ENCODE results near the gene MFGE8. TPM values are rescaled to one million over a fixed set of nuclear protein-coding genes. Genes with fewer than 3 reads are reported as not detected.

MFGE8 gene
- total and polyA plus RNA-seq, 4 donors = 78.6 to 135 (median 96.1) TPM

GRCh38 chr15:88900309-88900981 lies 12.7 kb downstream of the MFGE8 start:
- H3K27ac ChIP-seq (ENCODE audit: low read depth in 1 of 2, low read length in 1 of 2) = peak overlapping the region in 1 of 2 donors; percentile 72

GRCh38 chr15:88899251-88899650 lies 13.9 kb downstream of the MFGE8 start:
- 93 to 95% methylated on average over 9 of the region's 9 CpGs for WGBS, 2 donors
- DNase-seq = no peak

More at GRCh38 chr15:88900309-88900981, 12.7 kb downstream of the MFGE8 start:
- no peak for TF ChIP-seq CTCF (IDR thresholded peaks at IDR 0.05; ENCODE audit: control extremely low read depth, extremely low read depth)
- DNase-seq = no peak
- Histone ChIP-seq H3K36me3 (ENCODE audit: control insufficient read depth in 4 of 4, insufficient read depth in 4 of 4, low read length in 4 of 4) (peaks cover 0 to 18% (median 15%) of the 10 kb centered on the region in 4 donors), H3K9ac (ENCODE audit: insufficient read depth in 1 of 2, low read length in 2 of 2) (no peak overlapping the region), H3K9me3 (ENCODE audit: control insufficient read depth in 4 of 4, insufficient read depth in 3 of 4, low read length in 3 of 4) (peaks cover 0 to 4% (median 0%) of the 10 kb centered on the region in 4 donors), H3K27me3 (ENCODE audit: control insufficient read depth in 3 of 3, insufficient read depth in 3 of 3, low read length in 2 of 3) (peaks cover 0 to 2% (median 0%) of the 10 kb centered on the region in 3 donors), H3K4me1 (ENCODE audit: control insufficient read depth in 5 of 5, insufficient read depth in 5 of 5, low read length in 5 of 5) (peaks cover 3 to 18% (median 14%) of the 10 kb centered on the region in 5 donors), H3K4me3 (no peak overlapping the region)
- WGBS, 2 donors = 92 to 96% methylated on average over 12 of the region's 12 CpGs
- ATAC-seq (ENCODE audit: insufficient read depth, low FRiP score) = no peak

GRCh38 chr15:88898736-88899135 lies 14.4 kb downstream of the MFGE8 start:
- no peak for DNase-seq
- no peak overlapping the region for H3K27ac ChIP-seq (ENCODE audit: low read depth in 1 of 2, low read length in 1 of 2)
- WGBS, 2 donors = 93 to 94% methylated on average over 13 to 15 of the region's 15 CpGs

More at GRCh38 chr15:88899251-88899650, 13.9 kb downstream of the MFGE8 start:
- Histone ChIP-seq H3K27ac (ENCODE audit: low read depth in 1 of 2, low read length in 1 of 2) (peak overlapping the region in 1 of 2 donors; percentile 34), H3K4me1 (ENCODE audit: control insufficient read depth in 5 of 5, insufficient read depth in 5 of 5, low read length in 5 of 5) (peaks cover 3 to 22% (median 14%) of the 10 kb centered on the region in 5 donors), H3K9ac (ENCODE audit: insufficient read depth in 1 of 2, low read length in 2 of 2) (no peak overlapping the region), H3K36me3 (ENCODE audit: control insufficient read depth in 4 of 4, insufficient read depth in 4 of 4, low read length in 4 of 4) (peaks cover 0 to 14% (median 13%) of the 10 kb centered on the region in 4 donors), H3K9me3 (ENCODE audit: control insufficient read depth in 4 of 4, insufficient read depth in 3 of 4, low read length in 3 of 4) (peaks cover 0 to 4% (median 0%) of the 10 kb centered on the region in 4 donors), H3K27me3 (ENCODE audit: control insufficient read depth in 3 of 3, insufficient read depth in 3 of 3, low read length in 2 of 3) (peaks cover 0 to 8% (median 7%) of the 10 kb centered on the region in 3 donors), H3K4me3 (no peak overlapping the region)
- no peak for TF ChIP-seq CTCF (IDR thresholded peaks at IDR 0.05; ENCODE audit: control extremely low read depth, extremely low read depth)
- ATAC-seq (ENCODE audit: insufficient read depth, low FRiP score) = no peak

More at GRCh38 chr15:88898736-88899135, 14.4 kb downstream of the MFGE8 start:
- H3K4me1 ChIP-seq (ENCODE audit: control insufficient read depth in 5 of 5, insufficient read depth in 5 of 5, low read length in 5 of 5) = peaks cover 3 to 24% (median 14%) of the 10 kb centered on the region in 5 donors
- no peak for TF ChIP-seq CTCF (IDR thresholded peaks at IDR 0.05; ENCODE audit: control extremely low read depth, extremely low read depth)
- no peak for ATAC-seq (ENCODE audit: insufficient read depth, low FRiP score)
- H3K36me3 ChIP-seq (ENCODE audit: control insufficient read depth in 4 of 4, insufficient read depth in 4 of 4, low read length in 4 of 4) = peaks cover 0 to 14% (median 8%) of the 10 kb centered on the region in 4 donors
- H3K9me3 ChIP-seq (ENCODE audit: control insufficient read depth in 4 of 4, insufficient read depth in 3 of 4, low read length in 3 of 4) = peaks cover 0 to 4% (median 0%) of the 10 kb centered on the region in 4 donors
- H3K9ac ChIP-seq (ENCODE audit: insufficient read depth in 1 of 2, low read length in 2 of 2) = no peak overlapping the region
- no peak overlapping the region for H3K4me3 ChIP-seq
- peaks cover 0 to 13% (median 11%) of the 10 kb centered on the region in 3 donors for H3K27me3 ChIP-seq (ENCODE audit: control insufficient read depth in 3 of 3, insufficient read depth in 3 of 3, low read length in 2 of 3)
